GM12892 (cell line): Measurements from ENCODE around the gene KCNMB4.

Experiments used
- DNase-seq: peaks from one replicate; pipeline ENCODE4 v3.0.0; 2011; ENCODE audit not compliant: insufficient read length
- FAIRE-seq: peaks from 2 replicates; lab custom pipeline; 2011; peaks lifted over from hg19 to GRCh38; lab: Jason Lieb, UNC
- POLR2A ChIP-seq: IDR thresholded peaks from 2 replicates; pipeline ENCODE4 v1.6.1; 2011; ENCODE audit warnings: low read depth, low read length, control low read depth
- POLR2AphosphoS5 ChIP-seq: IDR thresholded peaks from 2 replicates; pipeline ENCODE4 v1.6.1; 2011; ENCODE audit warnings: low read depth, low read length, control low read depth
- TAF1 ChIP-seq: IDR thresholded peaks from 2 replicates; pipeline ENCODE4 v1.6.1; 2011; ENCODE audit warnings: low read depth, mild to moderate bottlenecking, control low read depth, low read length, borderline replicate concordance

KCNMB4 gene

DNA sequence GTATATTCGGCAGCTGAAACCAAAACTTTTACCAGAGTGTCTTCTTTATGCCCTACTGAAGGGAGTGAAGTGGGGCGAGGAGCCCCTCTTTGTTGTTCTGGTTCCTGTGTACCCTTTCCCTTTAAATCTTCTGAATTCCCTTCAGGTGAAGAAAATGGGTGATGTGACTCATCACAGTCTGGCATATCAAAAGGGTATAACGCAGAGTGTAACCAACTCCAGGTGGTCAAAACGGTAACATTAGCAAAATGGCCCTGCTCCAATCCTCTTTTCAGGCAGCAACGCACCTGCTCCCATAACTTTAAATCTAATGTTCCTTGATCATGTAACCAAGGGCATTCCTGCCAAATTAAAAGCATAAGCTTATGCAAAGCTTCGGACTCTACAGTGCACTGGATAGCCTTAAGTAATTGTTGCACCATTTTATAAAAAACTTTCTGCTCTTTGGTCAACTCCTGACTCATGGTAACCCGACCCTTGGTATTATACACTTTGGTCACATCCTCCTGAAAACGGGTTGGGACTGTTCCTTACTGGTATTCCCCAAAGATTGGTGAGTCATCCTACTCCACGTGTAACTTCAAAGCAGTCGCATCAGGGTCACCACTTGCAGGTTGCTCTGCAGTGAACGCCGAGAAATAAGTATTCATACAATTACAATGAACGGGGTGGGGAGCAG is 83.1 kb downstream of the KCNMB4 start:
- TF ChIP-seq POLR2A (no peak), TAF1 (no peak), POLR2AphosphoS5 (no peak)
- no peak for FAIRE-seq
- DNase-seq, result no peak

- no peak for FAIRE-seq
- DNase-seq, result no peak
- no peak for TF ChIP-seq POLR2AphosphoS5
- no peak for TF ChIP-seq POLR2A
- no peak for TF ChIP-seq TAF1
Measured at GRCh38 chr12:70449753-70450341, 83.8 kb downstream of the KCNMB4 start.

- FAIRE-seq, result no peak
- DNase-seq, result no peak
- TF ChIP-seq POLR2A (no peak), POLR2AphosphoS5 (no peak), TAF1 (no peak)
Measured at GRCh38 chr12:70451528-70451927, 85.4 kb downstream of the KCNMB4 start.

GRCh38 chr12:70456953-70457352 is 90.9 kb downstream of the KCNMB4 start:
- FAIRE-seq (no peak), DNase-seq (no peak)
- TF ChIP-seq POLR2AphosphoS5, result no peak
- TF ChIP-seq POLR2A, result no peak
- no peak for TF ChIP-seq TAF1

GRCh38 chr12:70459786-70460185 is 93.7 kb downstream of the KCNMB4 start:
- TF ChIP-seq POLR2A (no peak), TAF1 (no peak), POLR2AphosphoS5 (no peak)
- DNase-seq, result no peak

DNA sequence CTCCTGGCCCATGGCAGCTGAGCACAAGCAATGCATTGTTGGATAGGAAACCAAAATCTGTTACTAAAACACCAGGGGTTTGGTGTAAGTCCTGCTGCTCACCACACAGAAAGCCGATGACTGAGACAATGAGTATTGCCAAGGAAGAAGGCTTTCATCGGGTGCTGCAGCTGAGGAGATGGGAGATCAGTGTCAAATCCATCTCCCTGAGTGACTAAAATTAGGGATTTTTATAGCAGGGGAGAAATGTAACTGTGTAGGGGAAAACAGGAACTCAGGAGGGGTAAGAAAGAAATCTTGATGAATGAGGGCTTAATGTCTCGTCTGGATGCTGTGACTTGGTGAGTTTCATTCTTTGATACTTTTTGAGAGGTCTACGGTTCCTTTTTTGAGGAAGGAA is 97.9 kb downstream of the KCNMB4 start:
- FAIRE-seq, result no peak

More at GRCh38 chr12:70459786-70460185, 93.7 kb downstream of the KCNMB4 start:
- no peak for FAIRE-seq

DNA sequence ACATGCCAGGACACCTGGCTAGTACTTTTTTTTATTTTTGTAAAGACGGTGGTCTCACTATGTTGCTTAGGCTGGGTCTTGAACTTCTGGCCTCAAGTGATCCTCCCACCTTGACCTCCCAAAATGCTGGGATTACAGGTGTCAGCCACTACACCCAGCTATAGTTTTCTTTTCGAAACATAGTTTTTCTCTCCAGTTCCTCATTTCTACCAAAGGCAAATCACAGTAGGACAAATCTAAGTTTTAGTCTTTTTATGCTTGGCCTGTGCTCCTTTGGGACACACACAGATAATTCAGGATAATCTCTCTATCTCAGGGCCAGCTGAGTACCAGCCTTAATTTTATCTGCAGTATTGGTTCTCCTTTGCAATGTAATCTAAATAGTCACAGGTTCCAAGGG is 100.7 kb downstream of the KCNMB4 start:
- no peak for DNase-seq
- no peak for TF ChIP-seq POLR2A
- TF ChIP-seq TAF1, result no peak
- TF ChIP-seq POLR2AphosphoS5, result no peak
- no peak for FAIRE-seq

More for the DNA sequence above, 97.9 kb downstream of the KCNMB4 start:
- no peak for DNase-seq
- TF ChIP-seq POLR2AphosphoS5 (no peak), POLR2A (no peak), TAF1 (no peak)

- DNase-seq (no peak), FAIRE-seq (no peak)
- TF ChIP-seq TAF1 (no peak), POLR2AphosphoS5 (no peak), POLR2A (no peak)
Measured at GRCh38 chr12:70467476-70467875, 101.4 kb downstream of the KCNMB4 start.

- DNase-seq (no peak), FAIRE-seq (no peak)
- TF ChIP-seq POLR2A (peak; percentile 36; the same call in 1 of the 2 replicates), TAF1 (no peak)
Measured at GRCh38 chr12:70467918-70468733, 102.0 kb downstream of the KCNMB4 start.

DNA sequence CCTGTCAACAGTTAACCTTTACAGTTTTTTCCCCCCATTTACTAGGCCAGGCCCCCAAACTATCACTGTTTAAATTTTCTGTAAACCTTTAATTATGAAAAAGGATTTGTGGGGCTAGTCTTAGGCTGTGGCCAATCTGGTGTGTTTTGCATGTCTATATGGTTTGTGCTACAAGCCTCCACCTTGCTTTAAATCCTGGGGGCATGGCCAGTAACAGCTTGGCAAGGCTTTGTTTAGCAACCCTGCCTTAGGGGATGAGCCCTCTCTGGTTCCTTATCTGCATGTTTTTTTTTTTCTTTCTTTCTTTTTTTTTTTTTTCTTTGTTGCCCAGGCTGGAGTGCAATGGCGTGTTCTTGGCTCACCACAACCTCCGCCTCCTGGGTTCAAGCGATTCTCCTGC is 102.7 kb downstream of the KCNMB4 start:
- no peak for TF ChIP-seq TAF1
- TF ChIP-seq POLR2A, result no peak
- no peak for TF ChIP-seq POLR2AphosphoS5
- no peak for DNase-seq
- no peak for FAIRE-seq

DNA sequence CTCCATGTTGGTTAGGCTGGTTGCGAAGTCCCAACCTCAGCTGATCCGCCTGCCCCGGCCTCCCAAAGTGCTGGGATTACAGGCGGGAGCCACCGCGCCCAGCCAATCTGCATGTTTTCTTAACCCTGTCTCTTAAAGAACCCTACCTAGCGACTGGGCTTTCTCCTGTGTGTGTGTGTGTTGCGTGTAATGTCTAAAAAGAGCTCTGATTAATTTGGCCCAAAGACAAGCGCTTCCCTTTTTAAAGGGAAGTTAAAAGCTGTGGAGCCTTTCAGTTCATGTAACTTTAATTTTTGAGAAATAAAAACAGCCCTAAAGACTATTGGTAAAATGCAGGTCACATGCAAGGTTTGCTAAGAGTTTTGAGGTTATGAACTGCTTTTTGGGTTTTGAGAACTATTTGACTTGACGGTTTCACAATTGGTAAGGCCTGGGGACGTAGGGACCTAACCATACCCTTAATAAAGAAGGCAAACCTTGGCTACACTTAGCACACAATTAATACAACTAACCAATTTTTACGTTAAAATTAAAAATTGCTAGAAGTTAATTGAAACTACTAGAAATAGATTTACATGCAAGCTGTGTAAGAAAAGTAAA is 103.2 kb downstream of the KCNMB4 start:
- FAIRE-seq, result no peak
- DNase-seq, result no peak
- no peak for TF ChIP-seq POLR2A
- no peak for TF ChIP-seq TAF1
- TF ChIP-seq POLR2AphosphoS5, result no peak

- DNase-seq (no peak), FAIRE-seq (no peak)
- TF ChIP-seq TAF1 (no peak), POLR2AphosphoS5 (no peak), POLR2A (no peak)
Measured at GRCh38 chr12:70482764-70483163, 116.7 kb downstream of the KCNMB4 start.
